ENCODE measurements around the gene MACO1. TPM values are rescaled to one million over a fixed set of nuclear protein-coding genes. Genes with fewer than 3 reads are reported as not detected.

Gene MACO1
- total RNA-seq, 1 experiment from 2014 or later = 17.4 TPM

GRCh38 chr1:25469177-25469576 lies 38.5 kb downstream of the MACO1 start:
- Mint-ChIP-seq H3K36me3 (ENCODE audit: insufficient read depth, unreplicated experiment) (peaks cover 15% of the 10 kb centered on the region), H3K4me1 (ENCODE audit: insufficient read depth, unreplicated experiment) (no peaks in the 10 kb centered on the region), H3K9me3 (ENCODE audit: unreplicated experiment) (no peaks in the 10 kb centered on the region), H3K27me3 (ENCODE audit: insufficient read depth, unreplicated experiment) (no peaks in the 10 kb centered on the region), H3K4me3 (ENCODE audit: unreplicated experiment) (no peak overlapping the region), H3K27ac (ENCODE audit: low read depth, unreplicated experiment) (no peak overlapping the region)
- no peak for DNase-seq (ENCODE audit: unreplicated experiment)
- POLR2A ChIA-PET = interaction anchor here (0.6 to 1.2 kb wide), 3 partner anchors 17 to 43 kb away, joined by 3 read pairs; no protein-coding TSS in a partner anchor
- CTCF ChIA-PET = interaction anchor here (0.6 to 1.3 kb wide), 3 partner anchors 14 to 780 kb away, joined by 3 read pairs; no protein-coding TSS in a partner anchor
- BruUV-seq (replicated peaks) = no TSS peak
- no peak for TF ChIP-seq CTCF (IDR thresholded peaks at IDR 0.05; ENCODE audit: unreplicated experiment)
- intact Hi-C loops (cut with micrococcal nuclease) = no loop called here

GRCh38 chr1:25472471-25472870 lies 41.8 kb downstream of the MACO1 start:
- intact Hi-C loops (cut with micrococcal nuclease) = no loop called here
- Mint-ChIP-seq H3K27me3 (ENCODE audit: insufficient read depth, unreplicated experiment) (no peaks in the 10 kb centered on the region), H3K9me3 (ENCODE audit: unreplicated experiment) (no peaks in the 10 kb centered on the region), H3K4me3 (ENCODE audit: unreplicated experiment) (no peak overlapping the region), H3K4me1 (ENCODE audit: insufficient read depth, unreplicated experiment) (peaks cover 12% of the 10 kb centered on the region), H3K27ac (ENCODE audit: low read depth, unreplicated experiment) (no peak overlapping the region), H3K36me3 (ENCODE audit: insufficient read depth, unreplicated experiment) (peaks cover 22% of the 10 kb centered on the region)
- no peak for TF ChIP-seq CTCF (IDR thresholded peaks at IDR 0.05; ENCODE audit: unreplicated experiment)
- DNase-seq (ENCODE audit: unreplicated experiment) = no peak
- ChIA-PET CTCF (interaction anchor here (0.6 kb wide), 1 partner anchor 18 kb away, joined by 4 read pairs; no protein-coding TSS in a partner anchor), POLR2A (interaction anchor here (1.0 kb wide), 1 partner anchor 12 kb away, joined by 3 read pairs; no protein-coding TSS in a partner anchor)
- no TSS peak for BruUV-seq (replicated peaks)

GRCh38 chr1:25473653-25474225 lies 43.0 kb downstream of the MACO1 start:
- no peaks in the 10 kb centered on the region for H3K9me3 Mint-ChIP-seq (ENCODE audit: unreplicated experiment)
- intact Hi-C loops (cut with micrococcal nuclease) = no loop called here
- ChIA-PET POLR2A (no interaction called here), CTCF (no interaction called here)
- peaks cover 22% of the 10 kb centered on the region for H3K36me3 Mint-ChIP-seq (ENCODE audit: insufficient read depth, unreplicated experiment)
- peaks cover 12% of the 10 kb centered on the region for H3K4me1 Mint-ChIP-seq (ENCODE audit: insufficient read depth, unreplicated experiment)
- no TSS peak for BruUV-seq (replicated peaks)
- no peak overlapping the region for H3K27ac Mint-ChIP-seq (ENCODE audit: low read depth, unreplicated experiment)
- DNase-seq (ENCODE audit: unreplicated experiment) = no peak
- no peak overlapping the region for H3K4me3 Mint-ChIP-seq (ENCODE audit: unreplicated experiment)
- H3K27me3 Mint-ChIP-seq (ENCODE audit: insufficient read depth, unreplicated experiment) = no peaks in the 10 kb centered on the region
- no peak for TF ChIP-seq CTCF (IDR thresholded peaks at IDR 0.05; ENCODE audit: unreplicated experiment)

GRCh38 chr1:25474439-25475047 lies 43.8 kb downstream of the MACO1 start:
- Mint-ChIP-seq H3K4me1 (ENCODE audit: insufficient read depth, unreplicated experiment) (peaks cover 12% of the 10 kb centered on the region), H3K27ac (ENCODE audit: low read depth, unreplicated experiment) (no peak overlapping the region), H3K4me3 (ENCODE audit: unreplicated experiment) (no peak overlapping the region), H3K27me3 (ENCODE audit: insufficient read depth, unreplicated experiment) (no peaks in the 10 kb centered on the region), H3K9me3 (ENCODE audit: unreplicated experiment) (no peaks in the 10 kb centered on the region), H3K36me3 (ENCODE audit: insufficient read depth, unreplicated experiment) (peaks cover 23% of the 10 kb centered on the region)
- TF ChIP-seq CTCF (IDR thresholded peaks at IDR 0.05; ENCODE audit: unreplicated experiment) = no peak
- ChIA-PET POLR2A (no interaction called here), CTCF (no interaction called here)
- BruUV-seq (replicated peaks) = no TSS peak
- intact Hi-C loops (cut with micrococcal nuclease) = no loop called here
- DNase-seq (ENCODE audit: unreplicated experiment) = no peak
